ENCODE data around the gene CYYR1.

The CYYR1 gene

DNA sequence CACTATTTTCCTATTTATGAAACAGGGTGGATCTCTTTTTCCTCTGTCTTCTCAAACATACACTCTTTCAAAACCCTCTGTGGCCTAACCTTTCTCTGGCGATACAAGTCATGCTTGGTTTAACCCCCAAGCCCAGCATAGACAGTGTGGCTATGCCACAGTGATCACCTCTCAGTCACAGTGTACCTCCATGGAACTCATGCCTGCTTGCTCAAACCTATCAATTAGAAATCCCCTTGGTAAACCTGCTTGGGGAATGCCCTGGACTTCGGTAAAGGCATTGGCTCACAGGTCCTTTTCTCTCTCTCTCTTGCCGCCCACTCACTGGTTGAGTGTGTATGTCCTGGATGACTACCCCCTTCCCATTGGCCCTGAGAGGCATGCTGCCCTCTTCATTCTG, 147.5 kb downstream of the CYYR1 start:
- no peak for DNase-seq

DNA sequence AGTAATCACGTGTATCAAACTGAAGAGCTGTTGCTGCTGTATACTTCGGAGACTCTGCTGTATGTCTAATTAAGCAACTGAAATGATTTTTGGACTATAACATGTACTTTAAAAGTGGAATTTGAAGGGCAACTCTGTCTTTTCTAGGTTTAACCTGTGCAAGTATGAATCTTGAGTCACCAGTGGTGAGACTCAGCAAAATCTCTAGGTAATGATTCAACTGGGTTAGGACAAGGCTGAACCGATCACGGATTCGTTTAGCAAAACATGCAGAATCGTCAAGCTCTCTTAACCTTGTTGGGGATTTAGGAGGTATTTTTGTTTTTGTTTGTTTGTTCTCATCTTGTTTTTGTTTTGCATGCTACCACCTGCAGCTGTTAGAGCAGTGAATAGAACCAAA, 149.6 kb downstream of the CYYR1 start:
- DNase-seq: no peak

DNA sequence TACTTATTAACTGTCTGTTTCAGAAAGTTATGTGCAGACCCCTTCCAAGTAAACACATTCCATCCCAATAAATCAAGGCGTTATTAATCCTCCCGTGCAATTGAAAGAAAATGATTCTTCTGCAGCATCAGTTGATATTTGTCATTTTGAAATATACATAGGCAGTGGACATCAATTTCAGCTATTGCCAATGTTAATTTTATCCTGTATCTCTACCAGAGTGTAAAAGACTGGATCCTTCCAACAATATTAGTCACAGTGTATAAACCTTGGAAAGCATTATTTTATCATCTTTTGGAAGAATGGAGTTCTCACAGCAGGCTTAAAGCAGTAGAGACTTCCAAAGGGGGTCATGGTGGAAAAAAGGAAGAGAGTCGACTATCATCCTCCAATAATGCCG, 150.4 kb downstream of the CYYR1 start:
- no peak for DNase-seq

DNA sequence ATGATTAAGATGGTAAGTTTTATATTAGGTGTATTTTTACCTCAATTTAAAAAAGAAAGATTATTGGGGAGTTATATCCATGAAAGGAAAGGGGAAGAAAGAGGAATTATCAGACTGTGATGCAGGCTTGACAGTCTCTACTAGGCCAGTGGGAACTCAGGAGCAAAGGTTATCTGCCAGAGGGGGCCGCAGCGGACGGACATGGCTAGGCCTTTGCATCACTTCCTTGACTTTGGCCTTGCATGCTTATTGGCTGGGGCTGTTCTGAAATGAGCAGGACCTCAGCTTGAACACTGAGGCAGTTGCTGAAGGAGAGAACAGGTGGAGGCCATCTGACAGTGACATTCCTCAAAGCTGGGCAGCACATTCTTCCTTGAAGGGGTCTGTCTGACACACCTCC, 150.9 kb downstream of the CYYR1 start:
- DNase-seq: no peak

DNA sequence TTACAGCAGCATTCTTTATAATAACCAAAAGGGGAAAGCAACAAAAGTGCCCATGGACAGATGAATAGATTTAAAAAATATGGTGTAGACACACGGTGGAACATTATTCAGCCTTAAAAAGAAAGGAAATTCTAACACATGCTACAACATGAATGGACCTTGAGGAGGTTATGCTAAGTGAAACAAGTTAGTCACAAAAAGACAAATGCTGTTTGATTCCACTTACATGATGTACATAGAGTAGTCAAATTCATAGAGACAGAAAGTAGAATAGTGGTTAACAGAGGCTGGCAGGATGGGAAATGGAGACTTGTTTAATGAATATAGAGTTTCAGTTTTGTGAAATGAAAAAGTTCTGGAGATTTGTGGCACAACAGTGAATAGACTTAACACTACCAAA, 151.4 kb downstream of the CYYR1 start:
- DNase-seq: no peak
